Cardiac septum (tissue), 1 donor: Measurements from ENCODE around the gene ZNF697. TPM values are rescaled to one million over a fixed set of nuclear protein-coding genes. Genes with fewer than 3 reads are reported as not detected.
"Not testable (repeated sequence)": the region's sequence is repeated elsewhere in the genome, so short reads cannot be mapped to it uniquely, and the experiment has no call there.

Experiments
- DNase-seq: peaks from one replicate; pipeline ENCODE4 v3.0.0-alpha.2; 2020; ENCODE audit warnings: low spot score
- intact Hi-C: fragments of 100-400 bp; cut with DNase I; formaldehyde crosslinking; loops from one replicate; pipeline ENCODE4 v1.14.0; 2022
- long read RNA-seq: library from polyadenylated mRNA; unstranded; transcript quantifications from one replicate; pipeline ENCODE4 v2.0.0, GENCODE V29; 2021
- total RNA-seq: library from RNA; stranded (reverse); fragmentation: NEBNext Ultra II Directional; extraction: Animal tissue kit (Norgen Biotek cat#: 25700); gene quantifications from one replicate; pipeline ENCODE4 v1.2.1, GENCODE V29; 2021
- donor health status: DM: no; HTN: no; CAD: no.

The ZNF697 gene
- 15.1 TPM for total RNA-seq
- long read RNA-seq, partial matches to known transcripts, result 0 of 5 reads
- long read RNA-seq, other reads (novel, unspliced or antisense), result 5 of 5 reads

DNA sequence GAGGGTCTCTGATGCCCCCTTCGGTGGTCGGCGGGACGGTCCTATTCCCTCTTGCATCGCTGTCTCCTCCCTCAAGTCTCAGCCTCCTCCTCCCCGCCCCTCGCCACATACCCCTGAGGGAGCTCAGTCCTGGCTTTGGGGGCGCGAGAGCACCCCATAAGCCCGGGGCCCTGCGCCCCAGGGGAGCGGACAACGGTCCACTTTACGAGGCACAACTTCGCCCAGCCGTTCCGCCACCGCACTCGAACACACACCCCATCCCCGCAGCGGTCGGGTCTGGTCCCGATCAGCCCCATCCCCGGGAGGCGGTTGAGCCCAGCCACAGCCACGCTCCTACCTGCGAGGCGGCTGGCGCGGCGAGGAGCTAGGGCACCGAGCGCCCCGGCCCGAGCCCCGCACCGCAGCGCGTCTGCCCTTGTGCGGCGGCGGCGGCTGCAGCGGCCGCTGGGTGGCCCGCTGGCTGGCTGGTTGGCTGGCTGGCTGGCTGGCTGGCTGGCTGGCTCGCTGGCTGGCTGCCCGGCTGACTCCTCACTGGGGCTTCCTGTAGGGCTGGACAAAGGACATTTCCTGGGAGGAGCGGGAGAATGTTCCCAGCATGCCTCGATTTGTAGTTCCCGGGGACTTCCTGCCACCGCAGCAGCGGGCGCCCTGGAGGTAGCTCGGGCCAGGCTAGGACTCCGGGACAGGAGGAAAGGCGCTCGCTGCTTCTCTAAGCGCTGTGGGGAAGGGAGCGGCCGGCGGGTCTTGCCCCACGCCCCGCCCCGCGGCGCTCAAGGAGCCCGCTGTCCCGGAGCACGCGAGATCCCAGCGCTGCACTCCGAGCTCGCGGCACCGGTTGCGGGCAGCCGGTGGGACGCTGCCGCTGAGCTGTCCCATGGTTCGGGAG is at the start of gene ZNF697:
Gene ZNF697, minus strand, starts transcription at position 533 of the 886 bp plus-strand sequence. CDS start 22,166 bp downstream, outside the sequence.
- intact Hi-C loops, result loop anchor here (1.0 to 5.0 kb wide), 2 partner anchors 17 to 36 kb away; no protein-coding TSS in a partner anchor

DNA sequence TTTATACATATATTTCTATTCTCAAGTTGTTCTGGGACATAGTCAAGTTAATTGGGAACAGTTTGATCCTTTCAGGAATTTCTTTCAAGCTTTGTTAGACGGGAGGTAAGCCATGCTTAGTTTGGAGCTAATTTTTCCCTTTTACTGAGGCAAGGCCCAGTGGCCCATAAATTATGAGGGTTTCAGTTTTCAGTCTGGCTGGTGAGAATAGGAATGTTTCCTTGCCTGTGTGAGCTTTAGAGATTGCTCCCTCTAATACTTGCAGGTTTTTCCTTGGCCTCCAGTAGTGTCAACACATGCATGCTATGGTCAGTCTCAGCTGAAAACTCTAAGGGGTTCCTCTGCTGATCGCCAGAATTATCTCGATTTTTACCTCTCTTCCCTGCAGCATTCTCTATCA is 49.5 kb upstream of the ZNF697 start:
- intact Hi-C loops, result no loop called here
- DNase-seq, result no peak

More for the DNA sequence above, at the start of gene ZNF697:
- DNase-seq, result peak; percentile 98

DNA sequence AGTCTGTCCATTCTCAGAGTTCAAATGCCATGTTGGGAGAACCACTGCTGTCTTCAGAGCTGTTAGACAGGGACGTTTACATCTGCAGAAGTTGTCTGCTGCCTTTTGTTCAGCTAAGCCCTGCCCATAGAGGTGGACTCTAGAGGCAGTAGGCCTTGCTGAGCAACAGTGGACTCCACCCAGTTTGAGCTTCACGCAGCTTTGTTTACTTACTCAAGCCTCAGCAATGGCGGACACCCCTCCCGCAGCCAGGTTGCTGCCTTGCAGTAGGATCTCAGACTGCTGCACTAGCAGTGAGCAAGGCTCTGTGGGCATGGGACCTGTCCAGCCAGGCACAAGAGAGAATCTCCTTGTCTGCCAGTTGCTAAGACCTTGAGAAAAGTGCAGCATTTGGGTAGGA is 48.8 kb upstream of the ZNF697 start:
- DNase-seq, intact Hi-C loops: not testable (repeated sequence)

DNA sequence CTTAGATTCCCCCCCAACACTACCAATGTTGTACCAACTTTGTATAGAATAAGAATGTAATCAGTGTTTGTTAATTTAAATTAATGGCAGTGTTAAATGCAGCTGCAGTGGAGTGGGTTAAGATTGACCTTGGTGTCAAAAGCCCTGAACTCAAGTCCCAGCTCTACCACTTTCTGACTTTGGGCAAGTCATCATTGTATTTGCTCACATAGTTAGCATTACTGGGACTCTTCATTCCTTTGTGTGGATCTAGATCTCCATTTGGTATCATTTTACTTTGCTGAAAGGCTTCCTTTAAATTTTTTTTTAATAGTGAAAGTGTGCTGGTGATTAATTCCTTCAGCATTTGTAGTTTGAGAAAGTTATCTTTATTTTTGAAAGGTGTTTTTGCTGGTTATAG is 41.4 kb upstream of the ZNF697 start:
- no peak for DNase-seq
- intact Hi-C loops, result no loop called here

DNA sequence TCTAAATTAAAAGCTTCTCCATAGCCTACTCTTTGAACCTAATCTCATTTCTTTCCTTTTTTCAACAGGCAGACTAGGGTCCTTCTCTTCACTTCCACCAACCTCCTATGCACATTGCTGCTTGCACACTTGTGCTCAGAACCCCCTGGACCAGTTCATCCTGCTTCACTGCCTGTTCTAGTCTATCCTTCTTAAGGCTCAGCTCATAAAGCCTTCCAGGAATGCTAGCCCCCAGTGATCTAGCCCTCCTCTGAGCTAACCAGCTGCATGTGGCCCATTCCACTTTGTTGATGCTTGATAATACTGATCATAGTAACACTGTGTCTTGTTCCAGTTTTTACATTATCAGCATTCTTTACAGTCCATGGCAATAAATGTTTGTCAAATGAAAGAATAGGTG is 40.7 kb upstream of the ZNF697 start:
- DNase-seq, result no peak
- intact Hi-C loops, result no loop called here

DNA sequence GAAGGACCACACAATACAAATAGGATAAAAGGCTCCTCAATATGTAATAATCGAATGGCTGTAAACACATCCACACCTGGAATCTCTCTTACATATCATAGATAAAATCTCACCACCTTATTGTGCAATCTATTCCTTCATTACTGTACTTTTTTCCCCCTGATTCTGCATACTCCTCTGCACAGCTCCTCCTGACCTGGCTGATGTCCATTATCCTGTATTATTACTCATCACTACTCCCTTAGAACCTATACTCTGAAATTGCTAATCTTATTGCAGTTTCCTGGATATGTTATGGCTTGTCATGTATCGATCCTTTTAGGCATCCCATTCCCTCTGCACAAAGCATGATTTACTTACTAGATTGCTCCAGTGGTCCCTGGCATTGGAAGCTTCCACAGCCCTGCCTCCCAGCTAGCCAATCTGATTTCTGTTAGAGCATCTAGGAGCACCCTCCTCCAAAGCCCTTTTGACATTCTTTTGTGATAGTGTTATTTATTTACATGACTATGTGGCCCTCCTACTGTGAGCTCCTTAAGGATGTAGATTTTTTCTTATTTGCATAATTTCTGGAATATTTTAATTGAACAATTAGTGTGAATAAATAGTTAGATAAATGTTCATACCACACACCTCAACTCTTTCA is 39.5 kb upstream of the ZNF697 start:
- no peak for DNase-seq
- intact Hi-C loops, result no loop called here

DNA sequence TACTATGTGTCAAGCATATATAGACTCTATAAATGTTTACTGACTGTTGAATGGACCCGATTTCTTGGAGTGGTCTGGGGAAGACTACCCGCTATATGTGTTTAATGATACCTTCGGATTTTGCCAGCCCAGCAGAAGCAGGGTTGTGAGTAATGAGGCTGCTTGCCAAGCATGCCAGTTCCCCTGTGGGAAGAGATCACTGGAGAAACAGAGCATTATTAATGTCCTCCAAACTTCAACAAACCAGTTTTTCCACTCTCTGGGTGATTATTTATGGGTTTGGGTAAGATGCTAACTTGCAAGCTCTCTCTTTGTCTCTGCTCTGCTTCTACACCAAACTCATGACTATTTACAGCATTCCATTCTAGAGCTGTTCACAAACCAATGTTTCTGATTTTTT is 38.6 kb upstream of the ZNF697 start:
- DNase-seq, result no peak
- intact Hi-C loops, result no loop called here

DNA sequence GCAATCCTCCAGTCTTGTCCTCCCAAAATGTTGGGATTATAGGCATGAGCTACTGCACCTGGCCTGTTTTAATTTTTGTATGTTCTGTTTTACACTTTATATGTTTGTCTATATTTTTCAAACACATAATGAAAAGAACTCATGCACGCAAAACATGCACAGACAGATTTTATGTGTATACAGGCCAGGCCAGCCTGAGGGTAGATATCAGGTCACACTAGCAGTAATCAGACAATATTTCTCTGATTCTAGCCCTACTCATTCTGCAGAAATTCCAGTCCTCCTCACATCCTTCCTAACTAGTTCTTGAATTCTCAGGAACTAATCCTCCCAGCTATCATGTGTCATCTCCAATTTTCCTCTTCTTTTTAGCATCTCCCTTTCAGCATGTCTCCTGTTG is 35.8 kb upstream of the ZNF697 start:
- intact Hi-C loops, result no loop called here
- no peak for DNase-seq

DNA sequence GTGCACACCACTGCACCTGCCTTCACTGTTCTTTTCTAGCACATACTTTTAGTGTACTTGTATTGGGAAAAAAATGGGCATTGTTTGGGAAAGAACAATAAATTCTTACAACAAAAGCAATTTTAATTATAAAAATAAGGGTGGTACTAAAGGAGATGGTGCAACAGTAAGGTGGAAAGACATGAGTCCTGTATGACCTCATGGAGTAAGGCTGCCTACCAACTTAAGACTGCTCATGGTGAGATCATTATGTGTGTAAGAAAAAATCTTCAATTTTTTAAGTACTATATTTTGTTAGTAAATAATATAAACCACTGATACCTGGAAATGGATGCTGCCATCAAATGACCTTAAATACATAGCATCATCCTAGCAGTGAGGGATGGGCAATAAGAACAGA is 34.1 kb upstream of the ZNF697 start:
- DNase-seq, result no peak
- intact Hi-C loops, result no loop called here

DNA sequence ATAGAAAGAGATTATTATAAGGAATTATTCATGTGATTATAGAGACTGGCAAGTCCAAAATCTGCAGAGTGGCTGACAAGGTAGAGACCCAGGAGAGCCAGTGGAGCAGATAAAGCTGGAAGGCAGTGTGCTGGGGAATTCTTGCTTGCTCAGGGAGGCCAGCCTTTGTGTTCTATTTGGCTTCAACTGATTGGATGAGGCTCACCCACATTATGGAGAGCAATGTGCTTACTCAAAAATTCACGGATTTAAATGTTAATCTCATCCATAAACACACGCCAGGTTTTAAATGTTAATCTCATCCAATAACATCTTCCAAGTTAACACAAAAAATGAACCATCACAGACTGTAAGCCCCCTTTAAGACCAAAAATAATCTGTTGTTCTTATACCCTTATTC is 33.5 kb upstream of the ZNF697 start:
- DNase-seq, result no peak
- intact Hi-C loops, result no loop called here

DNA sequence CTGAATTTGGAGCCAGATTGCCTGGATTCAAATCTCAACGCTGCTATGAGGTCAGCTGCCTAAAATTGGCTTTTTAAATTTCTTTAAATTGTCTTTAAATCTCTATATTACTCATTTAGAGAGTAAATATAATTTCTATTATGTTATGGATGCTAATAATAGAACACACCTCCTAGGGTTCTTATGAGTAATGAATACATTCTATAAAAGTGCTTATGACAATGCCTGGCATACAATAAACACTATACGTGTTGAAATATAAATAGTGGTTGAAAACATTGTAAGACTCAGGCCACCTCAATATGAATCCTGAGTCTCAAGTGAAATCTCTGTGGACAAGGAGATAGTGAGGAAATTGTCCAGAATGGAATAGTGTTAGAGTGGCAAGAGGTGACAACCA is 32.7 kb upstream of the ZNF697 start:
- intact Hi-C loops, result no loop called here
- no peak for DNase-seq

DNA sequence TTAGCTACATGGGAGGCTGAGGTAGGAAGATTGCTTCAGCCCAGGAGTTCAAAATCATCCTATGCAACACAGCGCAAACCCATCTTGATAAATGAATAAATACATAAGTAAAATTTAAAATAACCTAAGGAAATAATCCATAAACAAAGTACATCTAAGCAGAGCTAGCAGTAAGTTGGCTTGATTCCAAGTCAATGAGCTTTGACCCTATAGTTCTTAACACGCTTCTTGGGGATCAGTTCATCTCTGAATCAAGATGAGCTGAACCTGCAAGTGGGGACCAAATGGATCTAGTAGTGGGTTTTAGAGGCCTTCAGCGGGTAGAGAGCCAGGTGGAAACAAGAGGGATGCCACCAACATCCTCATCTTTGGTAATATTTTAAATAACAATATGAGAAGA is 32.1 kb upstream of the ZNF697 start:
- no peak for DNase-seq
- intact Hi-C loops, result no loop called here

DNA sequence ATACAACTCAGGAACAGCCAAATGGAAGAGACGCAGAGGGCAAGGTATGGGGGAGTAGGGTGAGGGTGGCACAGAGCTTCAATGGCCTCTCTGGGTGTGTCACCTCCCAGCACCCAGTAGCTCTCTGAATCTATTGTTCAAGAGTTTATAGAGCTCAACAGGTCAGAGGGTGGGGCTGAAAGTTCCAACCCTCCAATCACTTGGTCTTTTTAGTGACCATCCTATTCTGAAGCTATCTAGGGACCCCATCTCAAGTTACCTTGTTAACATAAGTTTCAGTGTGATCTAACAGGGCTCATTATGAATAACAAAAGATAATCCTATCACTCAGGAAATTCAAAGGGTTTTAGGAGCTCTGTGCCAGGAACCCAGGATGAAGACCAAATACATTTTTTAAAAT is 31.2 kb upstream of the ZNF697 start:
- intact Hi-C loops, result no loop called here
- DNase-seq, result no peak

DNA sequence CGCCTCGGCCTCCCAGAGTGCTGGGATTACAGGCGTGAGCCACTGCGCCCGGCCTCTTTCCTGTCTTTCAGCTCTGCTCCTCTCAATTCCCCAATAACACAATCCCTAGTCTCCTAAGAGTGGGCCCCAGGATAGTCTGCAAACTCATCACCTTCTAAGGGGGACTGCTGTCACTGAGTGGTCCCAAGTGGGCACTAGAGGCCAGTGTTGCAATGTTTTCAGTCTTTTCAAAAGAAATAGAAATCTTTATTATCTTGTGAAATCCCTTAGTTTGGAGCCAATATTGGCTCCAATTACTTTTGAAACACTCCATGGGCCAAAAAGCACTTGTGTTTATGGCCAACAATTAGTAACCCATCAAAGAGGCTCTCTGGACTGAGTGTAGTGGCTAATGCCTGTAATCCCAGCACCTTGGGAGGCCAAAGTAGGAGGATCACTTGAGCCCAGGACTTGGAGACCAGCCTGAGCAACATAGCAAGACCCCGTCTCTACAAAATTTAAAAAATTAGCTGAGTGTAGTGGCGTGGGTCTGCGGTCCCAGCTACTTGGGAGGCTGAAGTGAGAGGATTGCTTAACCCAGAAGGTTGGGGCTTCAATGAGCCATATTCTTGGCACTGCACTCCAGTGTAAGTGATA is 28.6 kb upstream of the ZNF697 start:
- no peak for DNase-seq
- intact Hi-C loops, result no loop called here

DNA sequence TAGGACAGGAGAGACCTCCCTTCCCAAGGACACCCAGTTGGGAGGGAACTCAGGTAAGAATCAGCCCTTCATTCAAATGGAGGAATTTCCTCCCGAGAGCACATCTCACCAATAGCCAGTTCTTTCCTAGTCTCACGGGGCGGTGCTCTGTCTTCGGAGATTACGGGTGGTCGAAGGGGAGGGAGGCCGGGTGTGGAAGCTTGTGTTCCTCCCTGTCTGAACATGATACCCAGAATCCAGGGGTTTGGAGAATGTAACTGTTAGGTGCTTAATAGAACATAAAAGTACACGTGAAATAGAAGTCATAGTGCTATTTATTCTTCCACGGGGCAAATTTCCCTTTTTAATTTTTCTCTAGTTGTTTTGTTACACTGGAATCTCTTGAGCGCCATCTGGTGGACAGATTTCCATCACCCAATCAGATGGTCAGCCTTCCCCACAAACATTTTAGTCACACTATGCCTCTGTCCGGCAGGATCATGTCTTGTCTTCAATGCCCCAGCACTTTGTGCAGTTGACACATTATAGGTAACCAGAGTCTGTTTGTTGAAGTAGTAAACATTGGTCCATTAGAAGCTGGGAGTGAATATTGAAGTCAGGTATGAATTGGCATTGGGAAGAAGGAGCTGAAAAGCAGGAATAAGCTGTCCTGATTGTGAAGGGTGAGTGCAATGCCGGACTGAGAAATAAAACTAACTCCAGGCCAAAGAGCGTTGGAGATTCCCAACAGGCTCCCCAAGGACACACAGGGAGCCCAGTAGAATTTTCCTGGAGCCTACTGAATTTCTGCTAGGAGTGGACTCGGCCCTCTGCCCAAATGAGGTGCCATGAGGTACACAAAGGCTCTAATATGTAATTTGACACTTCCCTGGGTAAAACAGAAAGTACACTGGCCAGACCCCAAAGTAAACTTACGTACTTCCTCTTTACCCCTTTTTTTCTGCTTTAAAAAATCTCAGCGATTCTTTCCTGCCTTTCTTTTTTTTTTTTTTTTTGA is 27.6 kb upstream of the ZNF697 start:
- DNase-seq, result no peak
- intact Hi-C loops, result loop anchor here (1.0 kb wide), 1 partner anchor 62 kb away; no protein-coding TSS in a partner anchor

DNA sequence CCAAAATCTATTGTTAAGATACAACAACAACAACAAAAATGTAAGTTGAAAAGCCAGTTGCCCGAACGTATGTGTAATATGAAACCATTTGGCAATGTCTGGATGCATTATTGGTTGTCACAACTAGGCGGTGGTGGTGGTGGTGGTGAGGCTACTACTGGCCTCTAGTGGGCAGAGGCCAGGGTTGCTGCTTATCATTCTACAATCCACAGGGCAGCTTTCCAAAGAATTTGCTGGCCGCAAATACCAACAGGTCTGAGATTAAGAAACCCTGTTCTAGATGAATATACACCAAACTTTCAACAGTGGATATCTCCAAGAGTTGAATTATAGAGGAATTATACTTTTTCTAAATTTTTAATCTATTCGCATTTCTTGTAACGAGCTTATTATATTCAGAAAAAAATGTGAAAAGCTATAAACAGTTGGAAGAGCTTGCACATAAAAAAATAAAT is 26.8 kb upstream of the ZNF697 start:
- intact Hi-C loops, result loop anchor here (1.0 kb wide), 1 partner anchor 62 kb away; no protein-coding TSS in a partner anchor

DNA sequence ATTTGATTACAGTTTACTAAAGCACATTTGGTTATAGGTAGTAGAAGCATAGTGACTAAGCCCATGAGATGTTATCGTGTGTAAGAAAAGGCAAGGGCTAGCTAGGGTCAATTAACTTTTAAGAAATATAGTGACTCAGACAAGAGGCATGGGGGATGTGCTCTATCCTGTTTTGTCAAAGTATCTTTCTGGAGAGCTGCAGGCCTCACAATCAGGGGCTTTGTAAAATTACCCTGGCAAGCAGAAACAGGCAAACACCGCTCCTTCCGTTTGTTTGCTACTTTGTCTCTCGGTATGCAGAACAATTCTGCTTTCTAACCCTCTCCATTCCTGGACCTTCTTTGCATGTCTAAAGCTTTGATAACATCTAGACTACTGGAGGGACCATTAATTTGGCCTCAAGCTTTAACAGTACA is 26.1 kb upstream of the ZNF697 start:
- intact Hi-C loops, result no loop called here
- DNase-seq, result no peak

More for the DNA sequence above, 26.8 kb upstream of the ZNF697 start:
- no peak for DNase-seq

DNA sequence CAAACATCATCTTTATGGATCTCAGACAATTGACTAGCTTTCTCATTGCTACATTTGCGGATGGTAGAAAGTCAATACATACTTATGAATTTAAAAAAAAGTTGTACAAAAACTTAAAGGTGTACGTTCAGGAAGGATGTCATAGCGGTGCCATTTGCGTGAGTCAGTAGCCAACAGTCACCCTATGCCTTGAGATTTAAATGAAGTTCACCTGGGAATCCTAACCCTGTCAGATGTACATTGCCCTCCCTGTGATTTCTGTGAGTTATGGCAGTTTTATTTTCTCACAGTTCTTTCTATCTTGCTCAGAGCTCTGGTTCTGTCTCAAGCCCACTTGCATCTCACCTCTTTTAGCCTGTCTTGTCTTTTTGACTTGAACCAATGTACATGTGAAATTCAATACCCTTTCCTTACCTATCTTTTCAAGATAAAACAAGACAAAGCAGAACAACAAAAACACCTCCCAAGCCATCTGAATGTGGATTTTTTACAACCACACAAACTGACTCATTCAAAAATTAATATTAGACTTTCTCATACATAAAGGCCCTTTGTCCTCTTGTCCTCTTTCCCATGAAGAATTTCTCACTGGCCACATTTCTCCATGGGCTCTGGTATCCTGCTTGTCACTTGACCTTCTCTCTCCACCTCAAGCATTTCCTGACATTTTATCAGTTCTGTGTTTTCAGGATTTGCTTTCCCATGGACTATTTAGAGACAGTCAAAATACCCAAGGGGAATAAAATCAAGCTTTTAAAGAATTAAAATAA is 25.3 kb upstream of the ZNF697 start:
- DNase-seq, result no peak
- intact Hi-C loops, result no loop called here
